GM18511 (cell line): ENCODE measurements around the gene MNX1.
A peak's percentile ranks its signal among the peaks of the same experiment; 100 is the strongest.

Source experiments
- ATAC-seq: cut with Tn5 transposase; IDR thresholded peaks from one replicate; pipeline ENCODE4 v1.9.1; 2021; ENCODE audit warnings: mild to moderate bottlenecking, moderate library complexity; ENCODE audit not compliant: unreplicated experiment

Gene MNX1

DNA sequence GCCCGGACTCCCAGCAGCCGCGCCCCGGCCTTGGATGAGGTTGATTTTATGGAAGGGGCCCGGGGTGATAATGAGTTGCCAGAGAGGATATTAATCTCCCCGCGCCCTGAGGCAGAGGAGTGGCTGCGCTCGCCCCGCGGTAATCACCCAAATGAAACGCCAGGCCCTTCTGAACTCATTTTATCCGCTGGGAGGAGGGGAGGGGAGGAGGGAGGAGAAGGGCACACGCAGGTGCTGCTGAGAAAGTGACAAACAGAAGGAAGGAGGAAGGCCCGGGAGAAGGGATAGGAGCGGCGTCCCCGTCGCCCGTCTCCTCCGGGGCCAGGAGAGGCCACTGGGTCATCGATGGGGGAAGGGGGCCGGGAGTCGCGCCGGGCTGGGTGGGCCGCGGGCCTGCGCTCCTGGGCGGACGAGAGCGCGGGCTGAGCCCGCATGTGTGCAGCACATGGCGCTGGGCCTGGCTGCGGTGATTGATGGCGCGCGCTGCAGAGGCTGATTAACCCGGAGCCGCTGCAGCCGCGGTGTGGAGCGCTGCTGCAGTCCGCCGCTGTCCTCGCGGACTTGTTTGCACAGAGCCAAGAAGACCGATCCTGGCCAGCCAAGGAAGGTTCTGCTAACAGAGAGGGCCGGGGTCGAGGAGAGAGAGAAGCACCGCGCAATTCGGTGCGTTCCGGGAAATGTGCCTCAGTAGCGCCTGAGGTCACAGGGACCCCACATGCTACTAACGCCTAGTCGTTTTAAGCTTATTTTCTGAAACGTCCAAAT, 6.5 kb downstream of the MNX1 start:
- no peak for ATAC-seq

DNA sequence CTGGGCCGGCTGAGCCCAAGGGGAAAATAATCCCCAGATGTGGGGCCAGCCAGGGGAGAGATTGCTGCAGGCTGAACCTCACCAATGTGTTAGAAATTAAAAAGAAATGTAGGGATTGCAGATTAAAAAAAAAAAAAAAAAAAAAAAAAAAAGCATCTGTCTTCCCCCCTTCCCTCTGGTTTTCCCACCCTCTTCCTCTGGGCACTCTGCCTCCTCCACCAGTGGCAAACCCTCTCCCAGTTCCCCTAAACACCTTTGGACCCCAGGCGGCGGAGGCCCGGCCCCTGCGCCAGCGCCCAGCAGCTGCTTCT, 7.1 kb downstream of the MNX1 start:
- no peak for ATAC-seq

DNA sequence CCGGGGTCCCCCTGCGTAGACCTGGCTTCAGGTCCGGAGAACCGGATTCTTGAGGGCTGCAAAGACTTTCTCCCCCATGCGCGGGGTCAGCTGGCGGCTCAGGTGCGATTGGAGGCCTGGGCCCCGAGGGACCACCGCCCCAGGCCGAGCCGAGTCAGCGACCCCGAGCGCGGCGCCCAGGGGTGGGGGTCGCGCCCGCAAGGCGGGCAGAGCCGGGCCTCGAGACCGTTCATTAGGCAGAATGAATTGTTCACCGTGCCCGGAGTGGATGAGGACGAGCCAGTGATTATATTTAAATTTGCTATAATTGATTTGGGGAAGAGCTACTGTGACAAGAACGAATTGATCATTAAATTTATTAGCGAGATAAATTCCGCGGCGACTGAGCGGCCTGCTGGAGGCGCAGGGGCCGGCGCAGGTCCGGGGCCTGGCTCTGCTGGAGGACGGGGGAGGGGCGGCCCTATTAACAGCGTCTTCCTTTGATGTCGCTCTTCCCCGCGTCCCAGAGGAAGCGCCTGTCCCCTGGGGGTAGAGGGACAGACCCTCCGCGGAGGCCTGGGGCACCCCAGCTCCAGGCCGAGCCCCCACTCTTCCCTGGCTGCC, 7.5 kb downstream of the MNX1 start:
- ATAC-seq = no peak

DNA sequence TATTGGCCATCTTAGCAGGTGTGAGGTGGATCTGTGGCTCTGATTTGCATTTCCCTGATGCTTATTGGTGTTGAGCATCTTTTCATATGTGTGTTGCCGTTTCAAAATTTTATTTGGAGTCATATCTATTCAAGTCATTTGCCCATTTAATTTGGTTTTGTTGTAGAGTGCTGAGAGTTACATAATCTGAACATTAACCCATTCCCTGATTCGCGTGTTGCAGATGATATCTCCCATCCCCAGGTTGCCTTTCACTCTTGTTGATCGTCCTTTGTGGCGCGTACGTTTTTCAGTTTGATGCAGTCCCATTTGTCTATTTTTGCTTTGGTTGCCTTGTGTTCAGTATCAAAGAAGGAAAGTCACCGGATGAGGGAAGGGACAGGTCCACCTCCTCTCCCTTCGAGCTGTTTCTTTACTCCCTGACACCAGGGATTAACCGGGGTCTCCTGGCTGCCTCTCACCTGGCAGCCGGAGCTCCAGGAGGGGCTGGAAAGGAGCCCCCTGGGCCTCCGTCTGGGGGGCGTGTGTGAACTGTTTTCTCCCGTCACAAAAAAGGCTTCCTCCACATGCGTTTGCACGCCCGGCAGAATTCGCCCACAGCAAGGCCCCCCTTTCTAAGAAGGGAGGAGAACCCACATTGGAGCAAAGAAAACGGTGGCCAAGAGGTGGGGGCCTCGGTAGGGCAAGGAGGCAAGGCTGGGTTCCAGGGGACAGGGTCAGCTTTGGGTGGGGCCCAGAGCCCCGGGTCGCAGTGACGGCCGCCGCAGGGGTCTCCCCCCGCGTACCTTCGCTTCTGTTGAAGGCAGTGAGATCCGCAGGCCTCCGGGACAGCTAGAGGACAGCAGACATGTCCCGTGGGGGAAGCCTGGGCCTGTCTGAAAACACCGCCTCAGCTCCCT, 8.3 kb downstream of the MNX1 start:
- no peak for ATAC-seq

DNA sequence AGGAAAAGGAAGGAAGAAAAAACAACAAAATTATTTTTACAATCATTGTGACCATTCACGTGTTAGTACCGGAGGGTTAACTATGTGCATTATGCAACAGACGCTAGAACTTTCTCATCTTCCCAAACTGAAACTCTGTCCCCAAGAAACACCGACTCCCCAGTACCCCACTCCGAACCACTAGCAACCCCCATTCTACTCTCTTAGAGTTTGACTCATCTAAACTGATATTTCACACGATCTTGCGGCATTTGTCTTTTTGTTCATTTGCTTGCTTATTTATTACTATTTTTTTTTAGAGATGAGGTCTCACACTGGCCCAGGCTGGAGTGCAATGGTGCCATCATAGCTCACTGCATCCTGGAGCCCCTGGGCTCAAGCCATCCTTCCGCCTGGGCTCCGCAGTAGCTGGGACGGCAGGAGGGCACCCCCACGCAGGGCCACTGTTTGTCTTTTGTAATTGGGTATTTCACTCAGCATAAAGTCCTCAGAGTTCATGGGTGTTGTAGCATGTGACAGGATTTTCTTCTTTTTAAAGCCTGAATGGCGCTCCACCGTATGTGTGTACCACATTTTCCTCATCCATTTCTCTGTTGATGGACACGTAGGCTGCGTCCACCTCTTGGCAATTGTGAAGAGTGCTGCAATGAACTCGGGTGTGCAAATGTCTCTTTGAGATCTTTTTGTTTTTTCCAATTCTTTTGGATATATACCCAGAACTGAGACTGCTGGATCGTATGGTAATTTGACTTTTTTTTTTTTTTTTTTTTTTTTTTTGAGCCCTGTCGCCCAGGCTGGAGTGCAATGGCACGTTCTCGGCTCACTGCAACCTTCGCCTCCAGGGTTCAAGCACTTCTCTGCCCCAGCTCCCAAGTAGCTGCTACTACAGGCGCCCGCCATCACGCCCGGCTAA, 9.5 kb downstream of the MNX1 start:
- ATAC-seq = peak; percentile 16

DNA sequence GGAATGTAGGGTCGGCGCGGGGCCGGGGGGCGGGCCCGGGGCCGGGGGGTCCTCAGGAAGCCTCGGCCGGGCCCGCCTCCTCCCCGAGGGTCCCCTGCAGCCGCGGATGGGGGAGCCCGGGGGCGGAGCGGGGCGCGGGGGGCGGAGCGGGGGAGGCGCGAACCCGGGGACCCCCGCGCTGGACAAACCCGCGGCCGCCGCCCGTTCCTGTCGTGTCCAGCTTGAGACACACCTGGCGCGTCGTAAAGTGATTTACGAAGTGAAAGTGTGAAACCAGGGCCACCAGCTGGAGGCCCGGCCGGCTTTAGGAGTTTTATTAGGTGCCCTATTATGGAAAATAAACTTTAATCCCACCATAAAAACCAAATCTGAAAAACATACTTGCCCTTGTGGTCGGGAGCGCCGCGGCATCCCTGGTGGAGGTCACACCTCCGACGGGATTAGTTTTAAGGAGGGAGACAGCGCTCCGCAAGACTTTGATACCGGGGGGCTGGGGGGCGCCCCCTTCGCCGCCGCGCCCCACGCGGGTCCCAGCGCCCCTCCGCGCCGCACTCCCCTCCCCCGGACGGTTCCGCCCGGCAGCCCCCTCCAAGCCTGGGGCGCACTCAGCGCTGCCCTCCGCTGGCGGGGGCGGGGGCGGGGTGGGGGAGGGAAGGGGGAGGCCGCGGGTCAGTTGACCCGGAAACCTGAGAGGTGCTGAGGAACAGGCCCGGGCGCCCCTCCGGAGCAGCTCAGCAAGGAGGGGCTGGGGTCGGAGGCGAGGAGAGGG, 10.3 kb downstream of the MNX1 start:
- ATAC-seq = peak; percentile 48

DNA sequence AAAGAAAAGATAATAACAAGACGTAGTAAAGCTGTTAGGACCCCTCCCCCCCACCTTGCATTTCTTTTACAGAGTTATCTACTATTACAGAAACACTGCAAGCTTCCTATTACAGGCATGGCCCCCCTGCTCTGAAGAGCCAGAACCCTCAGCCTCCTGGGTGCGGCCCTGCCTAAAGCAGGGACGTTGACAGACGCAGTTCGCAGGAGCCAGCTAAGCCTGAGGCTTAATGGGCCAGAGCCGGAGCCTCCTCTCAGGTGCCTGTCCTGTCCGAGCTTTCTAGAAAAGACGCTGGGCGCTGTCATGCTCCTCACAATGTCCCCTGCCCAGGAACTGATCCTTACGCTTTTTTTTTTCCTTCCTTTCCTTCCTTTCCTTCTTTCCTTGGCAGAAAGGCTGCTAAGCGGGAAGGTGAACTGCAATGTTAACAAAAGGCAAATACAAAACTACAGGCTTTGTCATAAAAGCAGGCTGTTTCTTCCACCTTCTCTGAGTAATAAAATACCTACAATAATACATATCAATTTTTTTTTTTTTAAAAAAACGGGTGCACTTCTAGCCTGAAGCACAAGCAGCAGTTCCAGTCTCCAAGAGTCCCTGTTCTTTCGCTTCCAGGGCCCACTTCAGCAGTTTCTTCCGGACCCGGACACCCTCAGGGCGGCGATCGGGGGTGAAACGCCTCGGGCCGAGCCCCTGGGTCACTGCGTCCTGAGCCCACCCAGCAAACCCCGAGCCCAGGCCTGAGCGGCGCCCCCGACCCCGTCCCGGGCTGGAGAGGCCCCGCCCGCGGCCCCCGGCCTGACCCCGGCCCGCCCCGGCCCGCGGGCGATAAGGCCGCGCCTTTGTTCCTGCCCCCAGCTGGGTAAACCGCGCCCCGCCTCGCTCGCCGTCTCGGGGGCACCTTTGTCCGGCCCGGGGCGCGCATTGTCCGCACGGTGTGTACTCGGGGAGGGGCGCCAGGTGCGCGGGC, 11.2 kb downstream of the MNX1 start:
- ATAC-seq = peak; percentile 38

DNA sequence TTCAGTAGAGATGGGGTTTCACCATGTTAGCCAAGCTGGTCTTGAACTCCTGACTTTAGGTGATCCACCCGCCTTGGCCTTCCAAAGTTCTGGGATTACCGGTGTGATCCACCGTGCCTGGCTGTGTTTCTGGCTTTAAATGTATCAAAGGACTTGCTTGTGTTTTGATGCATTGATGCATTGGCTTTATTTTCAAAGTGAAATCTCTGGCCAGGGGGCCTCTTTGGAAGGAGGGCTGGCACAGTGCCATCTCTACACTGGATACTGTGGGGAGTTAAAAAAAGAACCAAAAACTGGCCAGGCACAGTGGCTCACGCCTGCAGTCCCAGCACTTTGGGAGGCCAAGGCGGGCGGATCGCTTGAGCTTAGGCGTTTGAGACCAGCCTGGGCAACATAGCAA, 16.0 kb downstream of the MNX1 start:
- ATAC-seq = no peak

DNA sequence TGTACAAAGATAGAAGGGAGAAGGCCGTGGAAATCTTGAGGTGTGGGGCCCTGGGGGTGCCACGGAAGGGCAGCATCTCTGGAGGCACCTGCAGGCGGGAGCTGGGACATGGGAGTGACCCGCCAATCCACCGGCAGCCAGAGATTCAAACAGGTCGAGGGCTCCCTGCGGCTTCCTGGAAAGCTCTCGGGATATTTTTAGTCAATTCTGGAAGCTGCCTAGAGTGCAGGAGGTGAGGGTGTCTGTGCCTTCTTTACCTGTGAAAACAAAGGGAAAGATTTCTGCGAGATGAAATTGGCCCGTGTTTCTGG, 16.6 kb downstream of the MNX1 start:
- no peak for ATAC-seq

DNA sequence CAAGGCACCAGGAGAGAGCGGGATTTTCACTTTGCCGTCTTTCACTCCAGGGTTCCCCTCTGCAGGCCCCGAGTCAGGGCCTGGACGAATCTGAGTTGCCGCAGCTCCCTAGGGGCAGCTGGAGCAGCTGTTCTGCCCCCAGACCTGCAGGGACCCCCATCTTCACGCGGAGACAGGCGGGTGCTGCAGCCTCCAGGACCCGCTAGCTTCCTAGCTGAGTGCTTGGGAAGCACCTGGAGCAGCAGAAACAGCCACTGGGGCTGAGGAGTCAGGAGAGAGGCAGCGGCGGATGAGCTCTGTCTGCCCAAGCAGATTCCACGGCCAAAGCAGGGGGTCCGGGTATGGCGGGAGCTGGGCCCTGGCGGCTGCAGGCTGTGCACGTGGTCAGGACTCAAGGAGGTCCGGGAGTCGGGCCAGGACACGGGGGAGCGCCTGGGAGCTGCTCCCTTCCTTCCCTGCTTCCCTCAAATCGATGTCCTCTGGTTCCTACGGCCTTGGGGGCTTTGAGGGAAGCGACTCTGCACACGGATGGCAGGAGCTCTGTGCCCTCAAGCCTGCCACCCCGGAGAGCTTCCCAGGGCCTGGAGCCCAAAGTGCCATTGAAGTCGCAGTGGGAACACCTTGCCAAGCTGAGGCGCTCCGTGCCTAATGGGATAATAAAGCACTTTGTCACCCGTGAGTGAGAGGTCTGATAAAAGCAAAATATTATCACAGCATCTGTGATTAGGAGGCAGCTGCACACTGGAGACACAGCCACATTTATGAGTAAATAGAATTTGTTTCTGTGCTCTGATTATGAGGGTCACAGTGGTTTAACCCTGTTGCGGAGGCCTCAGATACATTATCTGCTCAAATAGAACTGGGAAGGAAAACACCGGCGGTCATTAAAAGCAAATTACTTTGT, 17.2 kb downstream of the MNX1 start:
- ATAC-seq = no peak

DNA sequence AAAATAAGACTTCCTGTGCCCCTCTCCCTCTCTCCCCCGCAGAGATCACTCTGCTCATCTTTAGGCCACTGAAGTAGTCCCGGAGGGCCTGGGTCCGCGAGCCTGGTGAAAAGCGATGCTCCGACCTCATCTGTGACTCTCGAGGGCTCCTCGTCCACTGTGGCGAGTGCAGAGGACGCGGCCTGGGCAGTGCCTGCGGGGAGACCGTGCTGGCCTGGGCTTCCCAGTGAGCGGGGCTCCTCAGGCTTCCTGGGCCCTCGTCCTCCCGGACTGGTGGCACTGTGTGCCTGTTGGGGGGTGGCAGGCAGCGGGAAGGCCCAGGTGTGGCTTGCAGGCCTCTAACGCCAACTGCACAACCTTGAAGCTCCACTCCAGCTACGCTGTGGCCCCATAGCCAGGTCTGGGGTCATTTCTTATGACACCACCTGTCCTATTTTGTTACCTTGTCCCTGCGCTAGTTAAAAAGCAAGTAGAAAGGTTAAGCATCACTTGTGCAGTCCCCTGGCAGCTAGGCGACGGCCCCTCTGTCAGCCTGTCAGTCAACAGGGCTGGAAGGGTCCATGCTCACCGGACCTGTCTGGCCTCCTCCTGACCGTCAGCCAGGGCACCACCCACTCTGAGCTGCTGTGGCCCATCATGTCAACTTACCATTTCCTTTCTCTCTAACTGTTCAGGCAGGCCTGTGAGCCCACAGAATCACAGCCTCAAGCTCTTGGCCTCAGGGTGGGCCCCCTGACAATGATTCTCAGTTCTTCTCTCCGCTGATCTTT, 20.5 kb downstream of the MNX1 start:
- ATAC-seq = no peak

DNA sequence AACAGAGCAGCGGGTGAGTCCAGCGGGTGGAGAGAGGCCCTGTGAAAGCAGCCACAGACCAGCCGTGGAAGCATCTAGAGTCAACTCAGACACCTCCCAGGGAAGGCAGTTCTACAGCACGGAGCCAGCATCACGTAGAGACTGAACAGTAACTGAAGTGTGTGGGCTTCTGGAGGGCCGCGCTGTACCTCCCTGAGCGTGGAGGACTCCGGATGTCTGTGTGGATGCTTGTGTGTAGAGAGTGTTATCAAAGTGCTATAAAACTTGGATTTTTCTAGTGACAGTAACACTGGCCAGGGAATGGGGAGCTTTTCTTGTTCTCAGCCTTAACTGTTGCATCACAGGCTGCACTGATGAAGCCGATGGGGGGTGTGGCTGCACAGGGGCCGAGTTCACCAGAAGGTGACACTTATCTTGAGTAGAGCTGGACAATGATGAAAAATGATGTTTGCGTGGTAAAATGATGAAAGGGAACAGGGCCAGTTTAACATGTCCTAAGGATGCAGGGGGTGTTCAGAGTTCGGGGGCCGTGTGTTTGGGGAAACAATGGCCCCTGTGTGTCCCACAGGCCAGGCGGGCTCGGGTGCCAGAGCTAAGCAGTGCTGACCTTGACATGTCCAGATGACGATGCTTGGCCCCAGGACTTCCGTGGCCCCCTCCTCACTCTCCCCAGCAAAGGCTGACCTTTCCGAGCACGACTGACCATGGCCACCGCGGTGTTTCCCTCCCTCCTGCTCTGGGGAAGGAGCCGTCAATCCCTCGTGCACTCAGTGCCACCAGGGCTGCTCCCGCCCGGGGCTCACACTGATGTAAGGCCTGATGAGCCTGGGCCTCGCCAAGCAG, 21.9 kb downstream of the MNX1 start:
- no peak for ATAC-seq

DNA sequence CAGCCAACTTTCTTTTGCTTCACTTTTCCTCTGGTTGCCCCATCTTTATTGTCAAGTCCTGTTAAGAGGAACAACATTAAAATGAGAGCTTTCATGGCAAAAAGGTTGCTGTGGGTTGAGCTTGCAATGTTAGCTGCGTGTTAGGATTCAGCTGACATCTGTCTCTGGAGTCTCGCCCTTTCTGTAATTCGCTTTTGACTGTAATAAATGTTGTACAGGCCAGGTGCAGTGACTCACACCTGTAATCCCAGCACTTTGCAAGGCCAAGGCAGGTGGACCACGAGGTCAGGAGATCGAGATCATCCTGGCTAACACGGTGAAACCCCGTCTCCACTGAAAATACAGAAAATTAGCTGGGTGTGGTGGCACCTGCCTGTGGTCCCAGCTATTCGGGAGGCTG, 24.1 kb downstream of the MNX1 start:
- no peak for ATAC-seq

DNA sequence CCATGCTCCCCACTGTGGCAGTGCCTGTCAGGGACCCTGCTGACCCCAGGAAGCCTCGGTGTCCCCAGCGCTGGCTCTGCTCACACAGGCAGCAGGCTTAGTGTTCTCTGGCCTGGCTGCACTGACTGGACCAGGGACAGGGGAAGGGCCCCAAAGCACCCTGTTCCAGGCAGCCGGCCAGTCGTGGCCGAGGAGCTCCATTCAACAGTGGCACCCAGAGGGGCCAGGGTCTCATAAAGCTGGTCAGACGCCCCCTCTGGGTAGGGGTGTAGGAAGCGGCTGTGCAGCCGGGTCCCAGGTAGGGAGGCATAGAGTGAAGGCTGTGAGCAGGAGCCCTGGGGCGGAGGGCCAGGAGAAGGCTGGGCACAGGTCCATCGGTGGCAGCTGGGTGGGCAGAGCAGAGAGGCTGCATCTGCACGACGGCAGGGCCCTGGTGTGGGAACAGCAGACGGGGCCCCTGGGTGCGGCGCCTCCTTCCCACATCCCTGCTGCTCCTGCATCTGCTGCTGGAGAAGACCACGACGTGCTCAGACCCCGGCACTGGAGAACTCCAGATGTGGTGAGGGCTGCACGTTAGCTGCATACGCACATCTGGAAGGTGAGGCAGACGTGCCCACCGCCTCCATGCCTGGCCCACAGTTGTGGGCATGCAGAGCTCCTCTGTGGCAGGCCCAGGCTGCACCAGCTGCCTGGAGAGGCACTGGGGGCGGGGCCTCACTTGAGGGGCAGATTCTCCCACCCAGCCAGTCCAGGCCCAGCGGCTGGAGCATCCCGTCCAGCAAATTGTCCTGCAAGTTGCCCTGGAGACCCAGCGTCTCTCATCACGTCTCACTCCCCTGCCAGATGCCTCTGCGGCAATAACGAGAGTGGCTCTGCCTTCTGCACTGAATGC, 25.1 kb downstream of the MNX1 start:
- no peak for ATAC-seq

DNA sequence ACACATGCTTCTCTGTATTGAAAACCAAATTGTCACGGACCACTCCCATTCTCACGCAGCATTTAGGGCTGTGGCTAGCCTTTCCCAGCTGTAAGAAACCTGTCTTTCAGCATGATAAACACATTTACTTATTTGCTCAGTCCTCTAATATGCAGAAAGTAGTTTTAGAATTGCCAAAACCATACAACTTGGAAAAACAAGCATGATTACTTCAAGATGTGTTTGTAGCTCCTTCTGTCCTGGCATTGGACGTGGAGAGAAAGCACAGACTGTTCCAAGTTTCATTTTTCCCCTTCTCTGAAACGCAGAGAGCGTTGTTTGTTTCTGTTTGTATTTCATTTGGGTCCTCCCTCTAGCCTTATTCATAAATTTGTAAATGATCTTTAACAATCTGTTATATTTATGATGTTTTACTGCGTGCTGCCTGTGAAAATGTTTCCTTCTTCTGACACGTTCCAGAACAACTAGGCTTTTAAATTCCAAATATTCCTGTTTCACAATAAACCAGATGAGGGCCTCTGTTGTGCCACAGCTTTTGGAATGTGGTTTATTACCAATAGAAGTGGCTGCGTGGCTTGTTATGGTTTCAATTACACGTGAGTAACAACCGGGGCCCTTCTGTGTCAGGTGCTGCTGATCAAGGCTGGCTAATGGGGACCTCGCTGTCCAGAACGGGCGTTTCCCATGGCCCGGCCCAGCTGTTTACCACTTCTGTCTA, 26.1 kb downstream of the MNX1 start:
- ATAC-seq = no peak
